Daoy (cell line): ENCODE measurements around the gene TMEM191C. TPM values are rescaled to one million over a fixed set of nuclear protein-coding genes. Genes with fewer than 3 reads are reported as not detected.
"Not testable (repeated sequence)": the region's sequence is repeated elsewhere in the genome, so short reads cannot be mapped to it uniquely, and the experiment has no call there.

Source experiments
- DNase-seq: peaks from one replicate; pipeline ENCODE4 v3.0.0-alpha.2; 2015; ENCODE audit warnings: low read depth
- total RNA-seq: library from RNA; depleted of rRNA; stranded (reverse); fragments of >200 nt; shearing (Covaris generic); gene quantifications from 2 replicates; pipeline ENCODE4 v1.2.3, GENCODE V29; 2014; rRNA removed

Gene TMEM191C
- total RNA-seq, 1 experiment from 2014 or later, result 0.51 TPM

- DNase-seq, result not testable (repeated sequence)
Observed at GRCh38 chr22:21473664-21474063, 6.5 kb downstream of the TMEM191C start.

GRCh38 chr22:21484039-21484438, 16.9 kb downstream of the TMEM191C start:
- not testable (repeated sequence) for DNase-seq

GRCh38 chr22:21487723-21488122, 20.5 kb downstream of the TMEM191C start:
- not testable (repeated sequence) for DNase-seq

DNA sequence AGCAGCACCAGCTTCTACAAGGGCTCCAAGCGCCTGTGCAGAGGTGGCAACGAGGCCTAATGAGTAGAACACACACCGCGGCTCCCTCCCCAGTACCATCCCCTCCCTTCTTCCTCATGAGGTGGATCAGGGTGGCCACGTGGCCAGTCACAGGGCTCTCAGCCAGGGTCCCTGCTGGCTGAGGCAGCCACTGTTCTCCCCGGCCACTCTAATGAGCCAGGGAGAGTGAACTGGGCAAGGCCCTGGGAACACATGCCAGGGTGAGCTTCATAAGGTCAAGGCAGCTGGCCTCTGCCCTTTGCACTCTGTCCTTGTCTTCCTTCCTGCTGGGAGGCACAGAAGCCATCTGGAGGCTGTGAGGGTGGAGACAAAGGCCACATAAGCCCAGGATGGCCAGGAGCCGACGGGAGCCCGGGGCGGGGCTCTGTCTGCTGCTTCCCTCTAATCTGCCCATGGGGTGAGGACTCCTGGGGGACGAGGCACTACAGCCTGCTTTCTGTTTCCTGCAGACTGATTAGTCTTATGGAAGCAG, 22.0 kb downstream of the TMEM191C start:
- not testable (repeated sequence) for DNase-seq

- DNase-seq, result not testable (repeated sequence)
Observed at GRCh38 chr22:21490556-21490955, 23.4 kb downstream of the TMEM191C start.

- not testable (repeated sequence) for DNase-seq
Observed at GRCh38 chr22:21492271-21492670, 25.1 kb downstream of the TMEM191C start.

DNA sequence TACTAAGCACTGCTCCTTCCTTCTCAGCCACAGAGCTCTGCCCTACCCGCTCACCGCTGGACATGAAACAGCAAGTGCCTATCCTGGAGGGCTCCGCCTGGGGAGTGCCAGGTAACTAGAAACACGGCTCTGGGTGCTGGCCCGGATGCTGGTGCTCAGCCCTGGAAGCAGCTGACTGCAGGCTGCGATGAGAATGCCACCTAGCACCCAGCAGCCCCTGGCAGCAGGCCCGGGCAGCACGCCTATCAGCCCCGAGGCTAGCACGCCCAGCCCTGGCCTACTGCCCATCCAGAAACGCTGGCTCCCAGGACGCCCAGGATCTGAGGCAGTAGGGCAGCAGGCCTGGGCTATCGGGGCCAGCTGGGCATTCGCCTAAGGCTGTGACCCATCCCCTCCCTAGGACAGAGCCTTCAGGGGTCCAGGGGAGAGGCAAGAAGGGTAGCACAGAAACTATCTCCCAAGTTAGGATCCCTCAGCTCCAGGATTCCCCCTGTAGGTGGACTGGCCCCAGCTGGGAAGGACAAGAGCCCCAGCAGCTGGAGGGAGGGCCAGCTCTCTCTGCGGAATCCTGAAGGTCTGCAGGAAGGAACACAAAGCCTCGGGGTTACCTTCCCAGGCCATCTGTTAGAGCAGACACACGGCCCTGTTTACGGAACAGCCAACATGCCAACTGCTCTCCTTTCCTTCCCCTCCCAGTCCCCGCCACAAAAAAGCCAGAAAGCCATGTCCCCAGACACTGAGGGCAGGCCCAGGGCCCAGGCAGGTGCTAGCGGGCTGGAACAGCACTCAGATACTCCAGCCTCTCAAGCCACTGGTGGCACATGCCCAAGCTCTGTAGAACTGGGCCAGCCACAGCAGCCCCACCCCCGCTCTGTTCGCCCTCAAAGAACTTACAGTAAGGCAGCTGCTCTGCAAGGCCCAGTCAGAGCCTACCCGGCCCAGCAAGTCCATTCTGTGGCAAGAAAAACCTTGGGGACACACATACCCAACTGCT, 26.9 kb downstream of the TMEM191C start:
- not testable (repeated sequence) for DNase-seq

- DNase-seq, result not testable (repeated sequence)
Observed at GRCh38 chr22:21497984-21498383, 30.8 kb downstream of the TMEM191C start.

- DNase-seq, result not testable (repeated sequence)
Observed at GRCh38 chr22:21498489-21498888, 31.3 kb downstream of the TMEM191C start.

- not testable (repeated sequence) for DNase-seq
Observed at GRCh38 chr22:21499623-21500506, 32.7 kb downstream of the TMEM191C start.

GRCh38 chr22:21510397-21510796, 43.2 kb downstream of the TMEM191C start:
- not testable (repeated sequence) for DNase-seq

GRCh38 chr22:21512022-21512421, 44.8 kb downstream of the TMEM191C start:
- DNase-seq, result not testable (repeated sequence)

DNA sequence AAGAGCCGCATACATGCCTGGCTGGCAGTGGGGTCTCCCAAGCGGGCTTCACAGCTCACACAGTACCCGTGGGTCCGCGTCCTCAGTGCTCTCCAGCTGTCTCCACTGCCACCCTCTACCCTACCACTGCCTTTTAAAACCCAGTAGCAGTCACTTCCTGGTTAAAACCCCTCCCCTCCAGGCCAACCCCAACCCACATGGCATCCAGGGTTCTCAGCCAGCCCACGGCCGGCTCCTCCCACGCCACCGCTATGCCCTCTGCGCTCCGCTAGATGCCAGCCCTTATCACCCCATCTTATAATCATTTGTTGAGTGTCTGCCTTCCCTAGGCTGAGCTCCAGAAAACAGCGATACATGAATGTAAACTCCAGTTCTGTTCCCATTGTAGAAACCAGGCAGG, 46.9 kb downstream of the TMEM191C start:
- DNase-seq, result not testable (repeated sequence)

- not testable (repeated sequence) for DNase-seq
Observed at GRCh38 chr22:21515234-21515633, 48.0 kb downstream of the TMEM191C start.

- DNase-seq, result not testable (repeated sequence)
Observed at GRCh38 chr22:21516522-21516921, 49.3 kb downstream of the TMEM191C start.

GRCh38 chr22:21516970-21517764, 50.0 kb downstream of the TMEM191C start:
- not testable (repeated sequence) for DNase-seq

Other genes starting within 250 kb of the TMEM191C start
- gene RIMBP3B, start 83.6 kb upstream of the TMEM191C start, total RNA-seq, result 0.12 and 0.63 TPM in 2 replicates
- gene HIC2, start 50.0 kb upstream of the TMEM191C start, total RNA-seq, result 2.4 and 3.0 TPM in 2 replicates
- 1.2 TPM in 1 of 2 replicates, not detected in the other for gene RIMBP3C, start 84.1 kb downstream of the TMEM191C start, total RNA-seq
- gene UBE2L3, start 100.3 kb downstream of the TMEM191C start, total RNA-seq, result 62.9 and 69.3 TPM in 2 replicates
- 50.1 and 98.6 TPM in 2 replicates for gene YDJC, start 162.6 kb downstream of the TMEM191C start, total RNA-seq
- 0.29 and 7.1 TPM in 2 replicates for gene CCDC116, start 165.4 kb downstream of the TMEM191C start, total RNA-seq
- 53.8 and 79.6 TPM in 2 replicates for gene SDF2L1, start 174.9 kb downstream of the TMEM191C start, total RNA-seq
- gene PPIL2, start 198.6 kb downstream of the TMEM191C start, total RNA-seq, result 21.2 and 23.8 TPM in 2 replicates